HG02970 (cell line): ENCODE results near the gene CMTM7.
"Not testable (repeated sequence)": the region's sequence is repeated elsewhere in the genome, so short reads cannot be mapped to it uniquely, and the experiment has no call there.

Experiments
- ATAC-seq: cut with Tn5 transposase; IDR thresholded peaks from one replicate; pipeline ENCODE4 v1.9.1; 2021; ENCODE audit warnings: mild to moderate bottlenecking, moderate library complexity, moderate number of reproducible peaks; ENCODE audit not compliant: unreplicated experiment, low FRiP score

Gene CMTM7

GRCh38 chr3:32455609-32456428 is 64.2 kb downstream of the CMTM7 start:
- no peak for ATAC-seq

GRCh38 chr3:32456429-32457130 is 64.9 kb downstream of the CMTM7 start:
- ATAC-seq = no peak

- no peak for ATAC-seq
Observed at GRCh38 chr3:32457971-32458471, 66.4 kb downstream of the CMTM7 start.

- no peak for ATAC-seq
Observed at GRCh38 chr3:32459450-32459849, 67.8 kb downstream of the CMTM7 start.

- ATAC-seq = peak; percentile 77
Observed at GRCh38 chr3:32460031-32460749, 68.5 kb downstream of the CMTM7 start.

GRCh38 chr3:32460817-32461496 is 69.3 kb downstream of the CMTM7 start:
- not testable (repeated sequence) for ATAC-seq

GRCh38 chr3:32462191-32462986 is 70.7 kb downstream of the CMTM7 start:
- not testable (repeated sequence) for ATAC-seq

- ATAC-seq = not testable (repeated sequence)
Observed at GRCh38 chr3:32463415-32463814, 71.8 kb downstream of the CMTM7 start.

- ATAC-seq = not testable (repeated sequence)
Observed at GRCh38 chr3:32464726-32465125, 73.1 kb downstream of the CMTM7 start.

- ATAC-seq = not testable (repeated sequence)
Observed at GRCh38 chr3:32466808-32467207, 75.2 kb downstream of the CMTM7 start.

- peak; percentile 69 for ATAC-seq
Observed at GRCh38 chr3:32467333-32468070, 75.8 kb downstream of the CMTM7 start.

GRCh38 chr3:32469151-32469874 is 77.7 kb downstream of the CMTM7 start:
- no peak for ATAC-seq

GRCh38 chr3:32470362-32470761 is 78.7 kb downstream of the CMTM7 start:
- ATAC-seq = no peak

- ATAC-seq = no peak
Observed at GRCh38 chr3:32471246-32471645, 79.6 kb downstream of the CMTM7 start.

GRCh38 chr3:32472151-32472550 is 80.5 kb downstream of the CMTM7 start:
- ATAC-seq = not testable (repeated sequence)

- no peak for ATAC-seq
Observed at GRCh38 chr3:32474201-32474600, 82.5 kb downstream of the CMTM7 start.

GRCh38 chr3:32480604-32481003 is 89.0 kb downstream of the CMTM7 start:
- no peak for ATAC-seq
